Measurements from ENCODE around the gene AKR1D1. TPM values are rescaled to one million over a fixed set of nuclear protein-coding genes. Genes with fewer than 3 reads are reported as not detected.

AKR1D1 gene
- polyA plus RNA-seq (not detected in 2 replicates), polyA minus RNA-seq (not detected in 2 replicates)

- Histone ChIP-seq H3K36me3 (ENCODE audit: insufficient read depth, low read length) (no peaks in the 10 kb centered on the region), H3K27me3 (ENCODE audit: insufficient read depth, low read depth, low read length) (no peaks in the 10 kb centered on the region), H3K27ac (ENCODE audit: low read length) (no peak within 1 kb of the TSS), H3K4me2 (ENCODE audit: low read length) (no peak within 1 kb of the TSS), H3K9me2 (ENCODE audit: insufficient read depth, low read length) (no peaks in the 10 kb centered on the region), H2AFZ (ENCODE audit: low read depth, low read length) (no peak within 1 kb of the TSS), H3K79me2 (replicated peaks; ENCODE audit: insufficient read depth, low read length) (no peaks in the 10 kb centered on the region), H3K4me3 (ENCODE audit: low read length) (no peak within 1 kb of the TSS), H3F3A (ENCODE audit: insufficient read depth, low read length, poor library complexity, severe bottlenecking) (no peaks in the 10 kb centered on the region), H3K9ac (ENCODE audit: low read length) (no peak within 1 kb of the TSS), H3K9me3 (ENCODE audit: low read length) (no peaks in the 10 kb centered on the region), H4K20me1 (ENCODE audit: insufficient read depth) (no peaks in the 10 kb centered on the region)
- TF ChIP-seq RAD21 (conservative IDR thresholded peaks at IDR 0.05) (no peak), EZH2 (IDR thresholded peaks at IDR 0.05; ENCODE audit: borderline replicate concordance, insufficient read depth, low read length, poor library complexity, severe bottlenecking) (no peak), TAF1 (IDR thresholded peaks at IDR 0.05; ENCODE audit: low read depth) (no peak), REST (IDR thresholded peaks at IDR 0.05; ENCODE audit: borderline replicate concordance) (no peak), POLR2AphosphoS5 (IDR thresholded peaks at IDR 0.05) (no peak)
These were observed at the start of gene AKR1D1 for GRCh38 chr7:138076196-138076595. Gene AKR1D1 (plus strand): TSS chr7:138076459. CDS start chr7:138076519, 60 bp downstream.

GRCh38 chr7:138027100-138027499, 49.2 kb upstream of the AKR1D1 start:
- no peaks in the 10 kb centered on the region for H3K9me3 ChIP-seq (ENCODE audit: low read length)
- no peak overlapping the region for H3K4me2 ChIP-seq (ENCODE audit: low read length)
- no peak overlapping the region for H2AFZ ChIP-seq (ENCODE audit: low read depth, low read length)
- no peaks in the 10 kb centered on the region for H3K9me2 ChIP-seq (ENCODE audit: insufficient read depth, low read length)
- no peaks in the 10 kb centered on the region for H3K79me2 ChIP-seq (replicated peaks; ENCODE audit: insufficient read depth, low read length)
- H3K36me3 ChIP-seq (ENCODE audit: insufficient read depth, low read length): no peaks in the 10 kb centered on the region
- H4K20me1 ChIP-seq (ENCODE audit: insufficient read depth): no peaks in the 10 kb centered on the region
- H3K27ac ChIP-seq (ENCODE audit: low read length): no peak overlapping the region
- H3K4me3 ChIP-seq (ENCODE audit: low read length): no peak overlapping the region
- no peak overlapping the region for H3K9ac ChIP-seq (ENCODE audit: low read length)
- no peaks in the 10 kb centered on the region for H3K27me3 ChIP-seq (ENCODE audit: insufficient read depth, low read depth, low read length)
- TF ChIP-seq MXI1 (conservative IDR thresholded peaks at IDR 0.05; ENCODE audit: poor library complexity, severe bottlenecking) (no peak), SMC3 (conservative IDR thresholded peaks at IDR 0.05; ENCODE audit: poor library complexity) (no peak), RAD21 (conservative IDR thresholded peaks at IDR 0.05) (no peak)
- H3F3A ChIP-seq (ENCODE audit: insufficient read depth, low read length, poor library complexity, severe bottlenecking): no peaks in the 10 kb centered on the region

GRCh38 chr7:138029126-138029525, 47.1 kb upstream of the AKR1D1 start:
- Histone ChIP-seq H3K9me2 (ENCODE audit: insufficient read depth, low read length) (no peaks in the 10 kb centered on the region), H3F3A (ENCODE audit: insufficient read depth, low read length, poor library complexity, severe bottlenecking) (no peaks in the 10 kb centered on the region), H2AFZ (ENCODE audit: low read depth, low read length) (no peak overlapping the region), H4K20me1 (ENCODE audit: insufficient read depth) (no peaks in the 10 kb centered on the region), H3K27me3 (ENCODE audit: insufficient read depth, low read depth, low read length) (no peaks in the 10 kb centered on the region), H3K4me3 (ENCODE audit: low read length) (no peak overlapping the region), H3K36me3 (ENCODE audit: insufficient read depth, low read length) (no peaks in the 10 kb centered on the region), H3K27ac (ENCODE audit: low read length) (no peak overlapping the region), H3K9me3 (ENCODE audit: low read length) (no peaks in the 10 kb centered on the region), H3K4me2 (ENCODE audit: low read length) (no peak overlapping the region), H3K9ac (ENCODE audit: low read length) (no peak overlapping the region), H3K79me2 (replicated peaks; ENCODE audit: insufficient read depth, low read length) (no peaks in the 10 kb centered on the region)
- TF ChIP-seq EZH2 (IDR thresholded peaks at IDR 0.05; ENCODE audit: borderline replicate concordance, insufficient read depth, low read length, poor library complexity, severe bottlenecking): no peak
- no peak for TF ChIP-seq RAD21 (conservative IDR thresholded peaks at IDR 0.05)
- no peak for TF ChIP-seq POLR2AphosphoS5 (IDR thresholded peaks at IDR 0.05)
- TF ChIP-seq SMC3 (conservative IDR thresholded peaks at IDR 0.05; ENCODE audit: poor library complexity): no peak
- TF ChIP-seq EP300 (conservative IDR thresholded peaks at IDR 0.05; ENCODE audit: poor library complexity, severe bottlenecking): no peak
- TF ChIP-seq TAF1 (IDR thresholded peaks at IDR 0.05; ENCODE audit: low read depth): no peak
- TF ChIP-seq CTCF (IDR thresholded peaks at IDR 0.05; ENCODE audit: poor library complexity, severe bottlenecking): no peak
